ENCODE measurements around the gene R3HDM4.

Gene R3HDM4

DNA sequence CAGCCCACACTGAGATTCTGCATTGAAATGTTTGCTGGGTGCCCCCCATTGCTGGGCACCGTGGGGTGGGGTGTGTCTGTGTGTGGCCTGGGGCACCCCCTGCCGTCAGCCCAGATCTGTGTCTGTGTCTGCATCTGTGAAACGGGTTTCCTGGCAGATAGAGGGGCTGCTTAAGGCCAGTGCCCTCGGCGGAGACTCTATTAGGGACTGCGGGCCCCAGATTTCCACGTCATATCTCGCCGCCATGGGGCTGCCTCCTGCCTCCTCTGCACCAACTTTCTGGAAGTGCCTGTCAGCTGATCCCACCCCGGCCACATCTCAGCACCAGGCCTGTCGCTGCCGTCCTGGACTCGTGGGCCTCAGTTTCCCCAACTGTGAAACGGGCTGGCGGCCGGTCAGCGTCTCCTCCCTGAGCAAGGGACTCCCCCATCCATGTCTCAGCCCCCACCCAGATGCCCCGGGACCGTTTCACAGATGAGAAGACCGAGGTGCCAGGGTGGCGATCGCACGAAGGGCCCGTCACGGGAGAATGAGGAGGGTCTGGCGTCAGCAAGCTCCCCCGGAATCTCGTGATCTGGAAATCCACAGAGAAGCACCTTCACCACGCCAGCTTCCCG, 34.2 kb upstream of the R3HDM4 start:
- in situ Hi-C loops (cut with MboI; ENCODE audit: low sequenced_read_pairs, unreplicated experiment) = no loop called here
- peak; percentile 67 for DNase-seq (ENCODE audit: low spot score)
- TF ChIP-seq, protein P1, sequence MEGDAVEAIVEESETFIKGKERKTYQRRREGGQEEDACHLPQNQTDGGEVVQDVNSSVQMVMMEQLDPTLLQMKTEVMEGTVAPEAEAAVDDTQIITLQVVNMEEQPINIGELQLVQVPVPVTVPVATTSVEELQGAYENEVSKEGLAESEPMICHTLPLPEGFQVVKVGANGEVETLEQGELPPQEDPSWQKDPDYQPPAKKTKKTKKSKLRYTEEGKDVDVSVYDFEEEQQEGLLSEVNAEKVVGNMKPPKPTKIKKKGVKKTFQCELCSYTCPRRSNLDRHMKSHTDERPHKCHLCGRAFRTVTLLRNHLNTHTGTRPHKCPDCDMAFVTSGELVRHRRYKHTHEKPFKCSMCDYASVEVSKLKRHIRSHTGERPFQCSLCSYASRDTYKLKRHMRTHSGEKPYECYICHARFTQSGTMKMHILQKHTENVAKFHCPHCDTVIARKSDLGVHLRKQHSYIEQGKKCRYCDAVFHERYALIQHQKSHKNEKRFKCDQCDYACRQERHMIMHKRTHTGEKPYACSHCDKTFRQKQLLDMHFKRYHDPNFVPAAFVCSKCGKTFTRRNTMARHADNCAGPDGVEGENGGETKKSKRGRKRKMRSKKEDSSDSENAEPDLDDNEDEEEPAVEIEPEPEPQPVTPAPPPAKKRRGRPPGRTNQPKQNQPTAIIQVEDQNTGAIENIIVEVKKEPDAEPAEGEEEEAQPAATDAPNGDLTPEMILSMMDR (IDR thresholded peaks at IDR 0.05; ENCODE audit: borderline replicate concordance, control extremely low read depth, extremely low read depth, insufficient read depth, missing control alignments) = peak; percentile 20

DNA sequence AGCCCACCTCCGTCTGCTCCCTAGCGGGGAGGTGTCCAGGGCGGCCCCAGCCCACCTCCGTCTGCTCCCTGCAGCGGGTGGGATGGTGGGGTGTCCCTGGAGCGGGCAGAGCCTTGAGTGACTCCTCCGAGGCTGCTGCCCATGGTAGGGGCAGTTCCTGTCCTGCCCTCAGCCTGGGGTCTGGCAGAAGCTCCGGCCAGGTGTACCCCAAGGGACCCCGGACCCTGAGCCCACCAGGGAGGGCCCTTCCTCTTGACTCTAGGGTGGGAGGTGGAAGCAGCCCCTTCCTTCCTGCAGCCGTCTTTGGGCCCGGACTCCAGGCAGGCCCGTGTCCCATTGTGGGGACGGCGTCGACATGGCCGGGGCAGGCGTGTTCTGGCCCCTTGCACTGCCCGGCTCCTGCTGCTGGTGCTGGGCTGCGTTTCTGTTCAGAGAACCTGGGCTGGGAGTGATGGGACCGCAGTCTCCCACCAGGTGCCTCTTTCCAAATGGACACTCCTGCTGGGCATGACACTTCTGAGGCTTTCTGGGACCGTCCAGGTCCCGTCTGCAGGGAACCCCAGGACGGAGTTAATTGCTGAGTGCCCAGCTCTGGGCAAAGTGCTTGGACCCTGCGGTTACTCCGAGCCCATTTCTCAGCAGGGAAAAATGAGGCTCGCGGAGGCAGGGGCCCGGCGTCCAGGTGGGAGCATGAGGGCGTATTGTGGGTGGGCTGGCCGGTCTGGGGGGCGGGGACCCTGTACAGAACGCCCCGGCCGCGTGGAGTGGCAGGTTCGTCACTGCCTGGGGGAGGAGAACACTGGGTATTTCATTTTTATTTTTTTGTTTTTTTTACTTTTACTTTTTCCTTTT, 32.6 kb upstream of the R3HDM4 start:
- in situ Hi-C loops (cut with MboI; ENCODE audit: low sequenced_read_pairs, unreplicated experiment) = no loop called here
- DNase-seq (ENCODE audit: low spot score) = no peak
- TF ChIP-seq, protein P1 (IDR thresholded peaks at IDR 0.05; ENCODE audit: borderline replicate concordance, control extremely low read depth, extremely low read depth, insufficient read depth, missing control alignments) = no peak

DNA sequence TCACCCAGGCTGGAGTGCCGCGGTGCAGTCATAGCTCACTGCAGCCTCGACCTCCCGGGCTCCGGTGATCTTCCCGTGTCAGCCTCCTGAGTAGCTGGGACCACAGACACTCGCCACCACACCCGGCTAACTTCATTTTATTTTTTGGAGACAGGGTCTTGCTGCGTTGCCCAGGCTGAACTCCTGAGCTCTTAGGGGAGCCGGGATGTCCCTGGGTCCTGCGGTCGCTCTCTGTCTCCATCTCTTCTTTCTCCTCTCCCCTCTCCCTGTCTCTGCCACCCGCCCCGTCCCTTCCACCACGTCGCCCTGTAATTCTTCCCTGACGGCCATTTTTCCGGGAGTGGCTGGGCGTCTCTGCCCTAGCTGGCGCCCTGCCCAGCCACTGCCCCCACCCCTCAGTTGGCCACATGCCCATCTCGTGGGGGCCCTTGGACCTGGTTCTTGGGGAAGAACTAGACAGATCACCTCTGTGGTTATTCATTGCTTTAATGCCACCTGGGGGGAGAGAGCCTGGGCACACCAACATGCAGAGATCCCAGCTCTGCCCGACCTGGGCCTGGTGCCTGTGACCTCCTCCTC, 31.7 kb upstream of the R3HDM4 start:
- TF ChIP-seq, protein P1 (IDR thresholded peaks at IDR 0.05; ENCODE audit: borderline replicate concordance, control extremely low read depth, extremely low read depth, insufficient read depth, missing control alignments) = no peak
- in situ Hi-C loops (cut with MboI; ENCODE audit: low sequenced_read_pairs, unreplicated experiment) = no loop called here
- DNase-seq (ENCODE audit: low spot score) = no peak

DNA sequence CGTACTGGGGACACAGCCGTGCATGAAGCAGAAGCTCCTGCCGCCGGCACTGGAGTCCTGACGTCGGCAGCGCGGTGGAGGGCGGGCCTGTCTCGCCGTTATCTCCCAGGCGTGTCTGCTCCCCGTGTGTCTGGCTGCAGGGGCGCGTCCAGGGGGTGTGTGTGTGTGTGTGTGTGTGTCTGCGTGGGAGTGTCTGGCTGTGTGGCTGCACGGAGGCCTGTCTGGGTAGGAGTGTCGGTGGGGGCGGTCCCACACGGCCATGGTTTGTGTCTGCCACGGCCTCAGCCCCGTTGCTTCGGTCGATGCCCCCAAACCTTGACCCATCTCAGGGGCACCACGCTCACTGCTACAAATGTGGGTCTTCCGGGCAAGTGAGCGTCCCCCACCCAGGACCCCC, 31.1 kb upstream of the R3HDM4 start:
- TF ChIP-seq, protein P1 (IDR thresholded peaks at IDR 0.05; ENCODE audit: borderline replicate concordance, control extremely low read depth, extremely low read depth, insufficient read depth, missing control alignments) = no peak
- no peak for DNase-seq (ENCODE audit: low spot score)
- in situ Hi-C loops (cut with MboI; ENCODE audit: low sequenced_read_pairs, unreplicated experiment) = no loop called here

DNA sequence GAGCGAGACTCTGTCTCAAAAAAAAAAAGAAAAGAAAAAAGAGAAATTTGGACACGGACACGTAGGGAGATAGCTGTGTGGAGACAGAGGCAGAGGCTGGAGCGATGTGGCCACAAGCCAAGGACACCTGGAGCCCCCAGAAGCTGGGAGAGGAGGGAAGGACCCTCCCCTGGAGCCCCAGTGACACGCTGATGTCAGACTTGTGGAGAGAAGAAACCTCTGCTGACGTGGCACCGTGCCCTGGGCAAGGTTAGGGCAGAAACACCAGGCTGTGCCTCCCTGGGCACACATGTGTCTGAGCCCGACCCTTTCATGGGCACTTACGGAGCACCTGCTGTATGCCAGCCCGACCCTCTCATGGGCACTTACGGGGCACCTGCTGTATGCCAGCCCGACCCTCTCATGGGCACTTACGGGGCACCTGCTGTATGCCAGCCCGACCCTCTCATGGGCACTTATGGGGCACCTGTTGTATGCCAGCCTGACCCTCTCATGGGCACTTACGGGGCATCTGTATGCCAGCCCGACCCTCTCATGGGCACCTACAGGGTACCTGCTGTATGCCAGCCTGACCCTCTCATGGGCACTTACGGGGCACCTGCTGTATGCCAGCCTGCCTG, 30.6 kb upstream of the R3HDM4 start:
- no peak for DNase-seq (ENCODE audit: low spot score)
- in situ Hi-C loops (cut with MboI; ENCODE audit: low sequenced_read_pairs, unreplicated experiment) = no loop called here
- TF ChIP-seq, protein P1 (IDR thresholded peaks at IDR 0.05; ENCODE audit: borderline replicate concordance, control extremely low read depth, extremely low read depth, insufficient read depth, missing control alignments) = no peak

DNA sequence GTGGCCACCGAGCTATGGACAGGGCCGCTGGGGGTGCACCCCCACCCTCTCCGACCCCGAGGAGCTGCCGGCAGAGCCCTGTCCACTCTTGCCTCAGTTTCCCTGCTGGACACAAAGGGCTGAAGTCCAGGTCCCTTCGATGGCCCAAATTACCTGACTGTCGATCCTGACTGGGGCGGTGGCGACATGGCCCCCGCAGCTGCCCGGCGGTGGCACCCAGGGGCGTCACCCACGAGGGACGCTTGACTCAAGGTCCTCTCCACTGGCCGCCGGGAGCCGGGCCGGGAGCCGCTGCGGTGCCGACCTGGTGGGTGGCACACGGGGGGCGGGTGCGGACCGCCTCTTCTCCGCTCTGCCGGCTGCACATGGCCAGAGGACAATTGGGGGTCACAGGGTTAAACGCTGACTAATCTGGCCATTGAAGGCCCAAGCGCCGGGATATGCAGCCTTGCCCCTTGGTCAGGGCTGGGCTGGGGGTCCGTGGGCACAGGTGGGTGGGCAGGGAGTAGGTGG, 29.2 kb upstream of the R3HDM4 start:
- TF ChIP-seq, protein P1 (IDR thresholded peaks at IDR 0.05; ENCODE audit: borderline replicate concordance, control extremely low read depth, extremely low read depth, insufficient read depth, missing control alignments) = no peak
- DNase-seq (ENCODE audit: low spot score) = no peak
- in situ Hi-C loops (cut with MboI; ENCODE audit: low sequenced_read_pairs, unreplicated experiment) = no loop called here
